K562 (cell line): ENCODE measurements around the gene WNT6. TPM values are rescaled to one million over a fixed set of nuclear protein-coding genes. Genes with fewer than 3 reads are reported as not detected.
A peak's percentile ranks its signal among the peaks of the same experiment; 100 is the strongest.

Experiments used
- C11orf30 ChIP-seq: fragments of 450-650 bp; IDR thresholded peaks from 2 replicates; pipeline ENCODE4 v1.6.1; 2016; ENCODE audit warnings: low read depth, mild to moderate bottlenecking
- CREB3 ChIP-seq: fragments of 450-650 bp; conservative IDR thresholded peaks from 2 replicates; pipeline ENCODE4 v1.6.1; 2016; ENCODE audit warnings: missing genetic modification characterization, low read depth, mild to moderate bottlenecking, missing compliant biosample characterization, moderate library complexity
- ERF ChIP-seq: fragments of 450-650 bp; formaldehyde crosslinking; IDR thresholded peaks from 2 replicates; pipeline ENCODE4 v1.4.0; 2020; ENCODE audit warnings: mild to moderate bottlenecking, mixed read lengths
- NFXL1 ChIP-seq: fragments of 450-650 bp; formaldehyde crosslinking; IDR thresholded peaks from 2 replicates; pipeline ENCODE4 v1.4.0; 2021; ENCODE audit warnings: mild to moderate bottlenecking
- NR2C2 ChIP-seq, 2 experiments: fragments of 200-800 bp in 1 of 2; sonication (Bioruptor generic) in 1 of 2; sonication (generic) in 1 of 2; formaldehyde crosslinking in 1 of 2; IDR thresholded peaks; 2 replicates each; pipeline versions ENCODE4 v1.6.1 to v1.8.0; 2016 to 2022; ENCODE audit warnings: mild to moderate bottlenecking in 1 of 2, missing compliant biosample characterization in 1 of 2, missing genetic modification characterization in 1 of 2, missing genetic modification reagents in 1 of 2
- POLR2A ChIP-seq: fragments of 450-650 bp; conservative IDR thresholded peaks from 2 replicates; pipeline ENCODE4 v1.6.1; 2016
- PRDM10 ChIP-seq: fragments of 450-650 bp; IDR thresholded peaks from 2 replicates; pipeline ENCODE4 v1.6.1; 2018; ENCODE audit not compliant: partially characterized antibody
- SRSF9 ChIP-seq: fragments of 200-400 bp; formaldehyde crosslinking; IDR thresholded peaks from 2 replicates; pipeline ENCODE4 v1.6.1; 2017; ENCODE audit warnings: low read depth, low read length, borderline replicate concordance
- TSHZ1 ChIP-seq: fragments of 250-450 bp; sonication (Bioruptor Pico); IDR thresholded peaks from 2 replicates; pipeline ENCODE4 v1.4.0; 2020; ENCODE audit warnings: mild to moderate bottlenecking, moderate library complexity
- polyA plus RNA-seq, 8 experiments: library from polyadenylated mRNA; depleted of rRNA in 4 of 8; stranded (reverse) in 5 of 8; unstranded in 3 of 8; fragments of >200 nt; fragmentation: Nextera tagmentation in 2 of 8; fragmentation: Illumina TruSeq in 1 of 8; extraction: Ambion mirVana in 2 of 8; extraction: Trizol in 1 of 8; gene quantifications; 2 replicates each; pipeline versions ENCODE4 v1.2.1 to v1.2.3, GENCODE V29; 2011 to 2014; ENCODE audit warnings: inconsistent platforms in 1 of 8, missing spikeins in 1 of 8
- total RNA-seq, 7 experiments: library from RNA; depleted of rRNA in 6 of 7; stranded (reverse); fragments of >200 nt in 6 of 7; fragmentation: Illumina TruSeq in 2 of 7; extraction: Trizol in 2 of 7; gene quantifications; 2 replicates each; pipeline versions ENCODE4 v1.2.1 to v1.2.3, GENCODE V29; 2011 to 2021; ENCODE audit warnings: low replicate concordance in 1 of 7

WNT6 gene
- total and polyA plus RNA-seq, 9 of the 15 experiments (the other 6 are each of a cell fraction or from before 2014, with no cell fraction given), result not detected

GRCh38 chr2:218908721-218909619 lies 49.4 kb downstream of the WNT6 start (continued):
- TF ChIP-seq TSHZ1 (CRISPR knock-in tag), result no peak
- TF ChIP-seq ERF (CRISPR knock-in tag), result no peak
- no peak for TF ChIP-seq NR2C2 (CRISPR knock-in tag; IDR thresholded peaks at IDR 0.05)
- TF ChIP-seq NR2C2 (tag; IDR thresholded peaks at IDR 0.05), result peak; percentile 90
- no peak for TF ChIP-seq SRSF9
- peak; percentile 24; the same call in 1 of the 2 replicates for TF ChIP-seq C11orf30
- no peak for TF ChIP-seq CREB3 (tag)
- peak; percentile 88 for TF ChIP-seq POLR2A
- TF ChIP-seq PRDM10, result peak; percentile 43
- TF ChIP-seq NFXL1 (CRISPR knock-in tag), result no peak
